ENCODE measurements around the gene OFD1.

Gene OFD1

DNA sequence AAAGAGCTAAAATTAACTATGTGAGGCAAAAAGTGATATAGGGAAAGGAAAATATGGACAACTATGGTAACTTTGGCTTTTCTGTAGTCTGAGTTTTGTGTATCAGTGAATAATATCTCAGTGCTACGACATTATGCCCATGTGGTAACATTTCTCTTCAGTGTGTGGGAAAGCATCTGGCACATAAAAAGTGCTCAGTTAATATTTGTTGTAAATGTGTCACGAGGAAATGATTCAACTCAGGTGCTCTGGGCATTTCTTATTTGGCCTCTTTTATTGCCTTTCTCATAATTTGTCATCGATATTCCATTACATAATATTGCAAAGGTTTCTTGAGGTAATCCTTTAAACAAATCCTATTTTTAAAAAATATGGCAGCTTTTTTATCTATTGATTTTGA lies 17.6 kb downstream of the OFD1 start:
- no peak for DNase-seq (ENCODE audit: low read depth)

DNA sequence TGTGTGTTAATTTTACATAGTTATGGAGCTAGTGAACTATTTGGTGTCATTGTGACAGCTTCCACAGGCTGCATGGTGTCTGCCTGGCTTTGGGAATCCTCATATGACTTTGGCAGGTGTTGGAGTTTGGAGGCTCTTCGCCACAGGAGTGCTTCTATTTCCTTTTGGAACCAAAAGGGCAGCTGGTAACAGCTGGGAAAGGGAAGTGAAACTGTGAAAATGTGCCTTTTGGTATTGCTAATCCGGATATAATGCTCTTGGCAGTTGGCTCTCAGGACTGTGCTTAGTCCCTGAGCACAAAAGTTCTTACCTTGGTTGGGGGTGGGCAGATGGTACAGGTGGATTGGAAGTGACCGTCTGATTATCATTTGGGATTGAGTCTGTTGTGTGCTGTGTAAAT lies 18.1 kb downstream of the OFD1 start:
- no peak for DNase-seq (ENCODE audit: low read depth)

DNA sequence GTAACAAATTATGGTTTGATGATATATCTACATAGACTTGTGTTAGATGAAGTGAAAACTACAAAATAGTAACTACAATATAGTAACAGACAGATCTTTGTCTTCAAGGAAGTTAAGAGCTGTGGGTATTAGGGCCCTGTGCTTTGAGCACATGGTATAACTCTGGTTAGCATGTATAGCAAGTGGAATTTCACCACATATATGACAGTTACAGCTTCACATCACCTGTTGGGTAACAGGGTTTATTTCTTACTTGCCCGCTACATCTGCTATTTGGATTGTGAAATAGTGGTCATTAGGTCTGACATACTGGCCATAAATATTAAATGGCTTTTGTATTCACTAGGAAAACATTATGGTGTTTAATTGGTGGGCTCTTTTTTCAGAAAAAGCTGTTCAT lies 20.2 kb downstream of the OFD1 start:
- no peak for DNase-seq (ENCODE audit: low read depth)

DNA sequence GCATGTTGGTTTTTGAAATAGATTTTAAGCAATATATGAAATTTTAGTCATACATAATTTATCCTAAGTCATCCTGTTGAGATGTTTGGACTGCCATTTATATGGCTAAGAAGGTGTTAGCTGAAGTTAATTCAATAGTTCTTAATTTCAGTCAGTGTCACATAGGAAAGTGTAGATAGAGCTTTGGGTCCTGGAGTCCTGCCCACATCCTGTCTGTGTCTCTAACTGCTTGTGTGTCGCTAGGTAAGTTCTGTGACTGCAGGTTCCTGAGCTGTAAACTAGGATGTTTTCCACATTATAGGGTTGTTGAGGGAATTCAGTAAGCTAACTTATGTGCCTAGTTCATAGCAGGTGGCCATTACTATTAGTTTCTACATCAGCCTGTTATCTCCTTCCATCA lies 20.7 kb downstream of the OFD1 start:
- no peak for DNase-seq (ENCODE audit: low read depth)

DNA sequence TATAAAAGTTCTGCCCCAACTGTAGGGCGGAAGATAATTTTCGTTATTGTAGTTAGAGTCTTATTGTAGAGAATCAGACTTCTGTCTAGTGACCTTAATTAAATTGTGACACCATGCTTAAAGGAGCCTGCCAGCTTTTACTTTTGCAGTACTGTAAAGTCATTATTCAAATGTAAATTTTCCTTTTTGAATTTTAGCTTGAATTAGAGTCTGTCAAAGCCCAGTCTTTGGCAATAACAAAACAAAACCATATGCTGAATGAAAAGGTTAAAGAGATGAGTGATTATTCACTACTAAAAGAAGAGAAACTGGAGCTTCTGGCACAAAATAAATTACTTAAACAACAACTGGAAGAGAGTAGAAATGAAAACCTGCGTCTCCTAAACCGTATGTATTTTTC lies 21.8 kb downstream of the OFD1 start:
- DNase-seq (ENCODE audit: low read depth) = no peak

DNA sequence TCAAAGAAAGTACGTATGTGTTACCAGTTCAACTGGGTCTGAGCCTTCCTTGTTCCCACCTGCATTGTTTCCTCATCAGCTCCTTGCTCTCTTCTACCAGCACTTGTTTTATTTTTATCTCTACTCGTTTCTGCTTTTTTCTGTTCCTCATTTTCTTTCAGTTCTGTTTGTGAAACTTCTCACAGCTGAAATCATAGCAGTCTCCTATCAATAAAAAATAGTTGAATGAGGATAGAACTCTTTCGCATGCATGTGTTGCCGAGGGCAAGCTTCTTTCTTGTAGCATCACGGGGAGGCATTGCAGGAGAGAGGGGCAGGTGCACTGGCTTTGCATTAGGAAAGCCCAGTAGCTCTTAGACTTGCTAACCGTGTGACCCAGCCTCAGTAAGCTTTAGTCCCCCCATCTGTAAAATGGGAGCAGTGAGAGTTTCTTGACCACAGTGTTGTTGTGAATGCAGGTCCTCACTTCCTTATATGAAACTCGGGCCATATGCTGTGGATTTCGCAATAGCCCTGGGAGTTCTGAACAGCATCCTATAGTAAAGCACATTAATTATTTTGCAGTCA lies 24.7 kb downstream of the OFD1 start:
- DNase-seq (ENCODE audit: low read depth) = no peak

DNA sequence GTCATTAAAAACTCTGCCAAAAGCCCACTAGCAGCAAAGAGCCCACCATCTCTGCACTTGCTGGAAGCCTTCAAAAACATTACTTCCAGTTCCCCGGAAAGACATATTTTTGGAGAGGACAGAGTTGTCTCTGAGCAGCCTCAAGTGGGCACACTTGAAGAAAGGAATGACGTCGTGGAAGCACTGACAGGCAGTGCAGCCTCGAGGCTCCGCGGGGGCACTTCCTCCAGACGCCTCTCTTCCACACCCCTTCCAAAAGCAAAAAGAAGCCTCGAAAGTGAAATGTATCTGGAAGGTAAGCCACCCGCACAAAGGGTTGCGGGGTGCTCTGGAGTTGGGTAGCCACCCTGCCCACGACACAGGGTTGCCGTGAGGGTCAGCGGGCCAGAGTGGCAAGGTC lies 25.9 kb downstream of the OFD1 start:
- no peak for DNase-seq (ENCODE audit: low read depth)

DNA sequence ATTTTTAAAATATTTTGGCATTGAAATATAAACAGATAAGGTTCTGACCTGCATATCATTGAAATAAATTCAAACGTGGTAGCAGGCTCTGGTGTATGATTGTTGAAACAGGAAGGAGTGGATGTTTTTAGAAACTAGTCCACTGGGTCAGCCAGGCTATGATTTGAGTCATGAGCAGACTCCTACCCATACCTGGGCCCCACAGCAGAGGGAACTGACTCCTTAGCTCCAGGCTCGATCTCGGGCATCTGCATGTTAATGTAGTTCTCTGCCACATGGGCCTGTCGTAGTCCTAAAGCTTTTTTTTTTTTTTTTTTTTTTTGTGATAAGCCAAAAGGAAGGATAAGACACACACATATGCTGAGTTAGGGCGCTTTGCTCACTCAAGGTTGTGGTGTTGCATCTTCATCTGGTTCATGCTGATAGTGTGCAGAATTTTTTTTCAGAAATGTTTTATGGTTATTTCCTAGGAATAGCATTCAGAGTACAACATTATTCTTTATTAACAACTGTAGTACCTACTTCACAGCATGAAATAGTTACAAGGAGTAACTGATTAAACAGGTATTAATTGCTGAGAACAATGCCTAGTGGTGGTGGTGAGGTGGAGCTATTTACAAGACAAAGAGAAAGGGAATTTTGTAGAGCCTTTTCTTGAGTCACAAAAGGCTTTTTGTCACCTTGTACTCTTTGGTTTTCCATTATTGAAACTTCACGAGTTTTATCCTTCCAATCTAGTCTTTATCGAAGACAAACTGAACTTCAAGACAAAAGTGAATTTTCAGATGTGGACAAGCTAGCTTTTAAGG lies 27.3 kb downstream of the OFD1 start:
- DNase-seq (ENCODE audit: low read depth) = peak; percentile 6

DNA sequence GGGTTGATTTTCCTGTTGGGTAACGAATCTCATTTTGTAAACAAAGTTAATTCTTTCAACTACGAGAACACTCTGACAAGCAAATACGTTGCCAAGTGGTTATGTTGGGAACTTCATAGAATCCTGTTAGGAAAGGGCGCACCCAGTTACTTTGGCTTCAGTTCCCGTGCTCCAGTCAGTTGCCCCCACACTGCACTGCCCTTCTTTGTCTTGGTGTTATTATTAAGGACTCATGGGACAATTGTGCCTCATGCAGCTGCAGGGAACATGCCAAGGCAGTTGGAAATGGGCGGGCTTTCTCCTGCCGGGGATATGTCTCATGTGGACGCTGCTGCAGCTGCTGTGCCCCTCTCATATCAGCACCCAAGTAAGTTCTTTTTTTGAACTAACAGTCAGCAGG lies 28.9 kb downstream of the OFD1 start:
- DNase-seq (ENCODE audit: low read depth) = no peak

DNA sequence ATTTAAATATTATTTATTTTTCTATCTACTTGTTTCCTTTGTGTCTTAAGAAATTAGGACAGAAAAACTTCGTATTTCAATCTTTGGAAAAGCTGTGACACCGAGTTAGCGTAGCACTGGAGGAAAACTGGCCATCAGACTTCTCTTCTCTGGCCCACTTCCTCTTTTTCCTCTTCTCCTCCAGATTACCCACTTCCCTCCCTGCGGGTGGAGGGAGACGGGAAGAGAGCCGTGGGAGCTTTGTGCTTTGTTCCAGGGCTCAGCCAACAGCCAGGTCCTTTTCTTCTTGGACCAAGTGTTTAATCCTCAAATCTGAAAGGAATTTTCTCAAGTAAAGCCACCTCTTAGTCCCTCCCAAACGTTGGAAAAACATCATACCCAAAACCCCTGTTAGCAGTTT lies 29.7 kb downstream of the OFD1 start:
- DNase-seq (ENCODE audit: low read depth) = no peak

DNA sequence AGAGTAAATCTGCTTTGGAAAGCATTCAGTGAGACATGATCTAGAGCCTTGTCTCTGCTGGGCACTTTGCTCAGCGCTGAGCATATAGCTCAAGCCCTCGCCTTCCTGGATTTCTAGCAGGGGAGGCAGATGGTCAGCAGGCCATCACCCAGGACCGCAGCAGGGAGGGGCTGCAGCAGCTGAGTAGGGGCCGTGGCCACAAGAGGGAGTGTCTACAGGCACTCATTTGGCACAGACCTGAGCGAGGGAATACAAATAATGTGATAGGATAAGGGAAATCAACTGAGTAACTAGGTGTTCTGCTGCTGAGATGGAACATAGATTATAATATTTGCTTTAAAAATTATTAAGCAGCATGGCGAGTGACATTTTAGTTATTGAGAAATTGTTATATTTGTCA lies 30.2 kb downstream of the OFD1 start:
- peak; percentile 10 for DNase-seq (ENCODE audit: low read depth)

DNA sequence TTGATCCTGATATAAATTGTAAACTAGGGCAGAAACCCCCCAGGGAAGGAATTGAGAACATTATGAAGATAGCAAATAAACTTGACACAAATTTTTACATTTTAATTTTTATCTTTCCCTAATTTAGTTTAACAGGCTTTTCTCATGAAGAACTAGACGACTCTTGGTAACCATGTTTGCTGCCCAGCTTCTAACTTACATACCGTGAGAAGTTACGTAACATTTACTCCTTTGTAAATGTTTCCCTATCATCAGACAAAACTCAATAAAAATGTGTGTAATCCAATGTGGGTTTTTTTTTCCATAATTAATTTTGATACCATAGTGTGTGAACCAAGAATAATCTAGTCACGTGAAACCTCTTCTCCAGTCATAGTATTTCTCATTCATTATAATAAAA lies 34.4 kb downstream of the OFD1 start:
- no peak for DNase-seq (ENCODE audit: low read depth)

DNA sequence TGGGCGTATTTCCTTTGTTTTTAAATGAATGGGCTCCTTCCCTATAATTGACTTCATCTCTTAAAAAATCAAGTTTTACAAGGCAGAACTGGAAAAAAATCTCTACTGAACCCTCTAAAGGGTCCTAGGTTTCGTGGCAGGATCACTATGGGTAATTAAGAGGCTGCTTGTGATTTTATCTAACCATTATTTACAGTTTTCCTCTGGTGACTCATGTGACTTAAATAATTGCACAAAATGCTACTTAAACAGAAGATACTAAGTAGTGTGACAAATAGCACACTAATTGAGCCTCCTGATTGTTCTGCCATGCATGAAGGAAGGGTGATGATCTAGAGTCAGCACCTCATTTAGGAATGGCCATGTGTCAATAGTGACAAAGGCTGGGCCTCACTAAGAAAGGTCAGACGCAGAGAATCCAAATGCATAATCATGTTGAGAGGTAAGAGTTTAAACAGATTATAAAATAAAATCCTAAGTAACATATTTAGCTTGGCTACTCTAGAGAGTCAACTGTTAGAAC lies 35.5 kb downstream of the OFD1 start:
- no peak for DNase-seq (ENCODE audit: low read depth)

DNA sequence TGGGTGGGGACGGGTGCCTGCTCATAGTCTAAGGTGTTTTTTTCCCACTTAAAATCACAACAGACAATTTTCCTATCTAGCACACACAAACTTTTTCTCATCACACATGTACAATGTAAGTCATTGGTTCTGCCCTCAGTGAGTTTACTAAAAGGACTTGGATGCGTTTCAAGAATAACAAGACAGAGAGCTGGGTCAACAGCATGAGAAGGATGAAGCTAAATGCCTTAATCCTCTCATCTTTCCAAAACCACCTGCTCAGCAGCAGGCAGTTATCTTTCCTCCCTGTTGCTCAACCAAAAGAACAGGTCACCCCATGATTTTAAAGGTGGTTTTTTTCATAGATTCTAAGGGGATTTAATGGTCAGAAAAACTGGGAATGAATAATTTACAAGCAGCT lies 40.1 kb downstream of the OFD1 start:
- no peak for DNase-seq (ENCODE audit: low read depth)

DNA sequence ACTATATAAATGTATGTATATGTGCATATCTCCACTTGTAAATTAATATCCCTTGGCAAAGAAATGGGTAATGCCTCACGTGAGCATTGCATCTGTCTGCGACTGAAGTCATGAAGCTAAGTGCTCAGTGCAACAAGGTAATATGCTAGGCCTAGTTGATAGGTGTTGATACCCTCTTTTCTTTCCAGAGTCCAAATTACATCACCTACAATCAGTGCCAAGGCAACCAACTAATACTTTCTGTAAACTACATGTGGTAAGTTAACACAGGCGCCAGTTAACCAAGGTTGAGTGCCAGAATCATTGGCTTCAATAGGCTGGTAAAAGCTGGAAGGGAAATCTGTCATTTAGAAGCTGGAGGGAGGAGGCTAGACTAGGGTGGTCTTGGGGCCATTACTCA lies 41.3 kb downstream of the OFD1 start:
- DNase-seq (ENCODE audit: low read depth) = no peak

DNA sequence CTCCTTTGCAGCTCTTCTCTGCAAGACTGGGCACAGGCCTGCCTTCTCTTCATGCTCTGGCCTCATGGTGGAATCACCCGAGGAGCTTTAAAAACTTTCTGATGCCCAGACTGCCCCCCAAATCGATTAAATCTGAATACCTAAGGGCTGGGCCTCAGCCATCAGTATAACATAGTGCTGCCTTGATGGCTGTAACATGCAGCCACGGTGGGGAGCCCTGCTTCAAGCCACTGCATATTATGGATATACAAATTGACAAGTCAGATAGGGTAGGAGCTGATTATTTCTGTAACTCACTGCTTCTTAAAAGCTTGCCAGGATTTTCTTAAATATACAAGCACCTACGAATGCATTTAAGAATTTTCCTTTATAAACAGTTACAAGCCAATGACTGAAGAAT lies 41.8 kb downstream of the OFD1 start:
- no peak for DNase-seq (ENCODE audit: low read depth)

DNA sequence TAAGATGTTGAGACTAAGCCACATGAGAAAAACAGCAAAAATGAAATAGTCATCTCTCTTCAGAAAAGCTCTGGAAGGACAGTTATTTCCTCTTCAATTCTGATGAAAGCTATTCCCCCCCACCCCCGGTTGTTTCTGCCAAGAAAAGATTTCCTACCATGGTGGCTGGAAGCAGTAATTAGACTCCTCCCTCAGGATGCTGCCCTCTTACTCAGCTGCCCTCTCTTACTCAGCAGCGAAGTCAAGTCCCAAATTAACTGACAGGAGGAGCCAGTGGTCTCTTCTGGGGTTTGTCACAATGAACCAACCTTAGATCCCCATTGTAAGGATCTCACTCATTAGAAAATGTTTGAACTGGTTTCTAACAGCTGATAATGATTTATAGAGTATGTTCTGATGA lies 44.4 kb downstream of the OFD1 start:
- peak; percentile 49 for DNase-seq (ENCODE audit: low read depth)

DNA sequence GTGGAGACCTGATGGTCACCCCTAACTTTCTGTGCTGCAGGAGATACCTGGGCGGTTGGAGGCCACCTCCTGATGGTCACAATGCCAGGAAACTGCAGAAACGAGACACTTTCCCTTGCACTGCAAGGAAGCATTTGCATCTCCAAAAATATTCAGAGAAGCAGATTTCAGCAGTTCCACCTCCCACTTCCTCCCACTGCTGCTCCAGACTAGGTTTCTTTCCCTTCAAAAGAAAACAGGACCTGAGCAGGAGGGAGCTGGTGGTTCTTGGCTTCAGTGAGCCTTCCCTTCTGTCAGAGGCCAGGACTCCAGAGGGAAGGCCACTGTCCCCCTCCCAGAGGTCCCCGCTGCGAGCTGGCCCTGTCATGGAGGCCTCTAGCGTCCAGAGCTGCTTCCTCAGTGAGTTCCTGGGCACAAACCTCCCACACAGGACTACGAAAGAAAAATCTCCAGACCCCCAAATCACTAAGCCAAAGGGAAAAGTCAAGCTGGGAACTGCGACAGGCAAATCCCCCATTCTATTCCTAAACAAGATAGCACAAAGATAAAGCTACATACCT lies 46.4 kb downstream of the OFD1 start:
- DNase-seq (ENCODE audit: low read depth) = no peak

DNA sequence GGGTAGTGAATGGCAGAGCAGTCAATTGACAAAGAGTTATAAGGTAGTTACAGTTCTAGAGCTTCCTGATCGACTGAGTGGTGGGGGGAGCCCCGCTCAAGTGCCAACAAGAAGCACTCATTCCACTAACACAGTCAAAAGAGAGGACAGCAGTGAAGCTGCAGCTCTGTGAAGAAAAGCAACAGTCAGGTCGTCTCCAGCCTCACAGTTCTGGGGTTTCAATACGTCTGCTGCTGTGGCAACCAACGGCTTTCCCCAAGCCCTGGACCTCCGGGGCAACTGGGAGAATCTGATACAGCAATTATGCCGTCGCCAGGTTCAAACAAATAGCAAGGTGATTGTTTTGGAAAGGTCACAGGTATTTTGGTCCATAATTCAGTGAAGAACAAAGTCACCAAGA lies 51.5 kb downstream of the OFD1 start:
- no peak for DNase-seq (ENCODE audit: low read depth)

DNA sequence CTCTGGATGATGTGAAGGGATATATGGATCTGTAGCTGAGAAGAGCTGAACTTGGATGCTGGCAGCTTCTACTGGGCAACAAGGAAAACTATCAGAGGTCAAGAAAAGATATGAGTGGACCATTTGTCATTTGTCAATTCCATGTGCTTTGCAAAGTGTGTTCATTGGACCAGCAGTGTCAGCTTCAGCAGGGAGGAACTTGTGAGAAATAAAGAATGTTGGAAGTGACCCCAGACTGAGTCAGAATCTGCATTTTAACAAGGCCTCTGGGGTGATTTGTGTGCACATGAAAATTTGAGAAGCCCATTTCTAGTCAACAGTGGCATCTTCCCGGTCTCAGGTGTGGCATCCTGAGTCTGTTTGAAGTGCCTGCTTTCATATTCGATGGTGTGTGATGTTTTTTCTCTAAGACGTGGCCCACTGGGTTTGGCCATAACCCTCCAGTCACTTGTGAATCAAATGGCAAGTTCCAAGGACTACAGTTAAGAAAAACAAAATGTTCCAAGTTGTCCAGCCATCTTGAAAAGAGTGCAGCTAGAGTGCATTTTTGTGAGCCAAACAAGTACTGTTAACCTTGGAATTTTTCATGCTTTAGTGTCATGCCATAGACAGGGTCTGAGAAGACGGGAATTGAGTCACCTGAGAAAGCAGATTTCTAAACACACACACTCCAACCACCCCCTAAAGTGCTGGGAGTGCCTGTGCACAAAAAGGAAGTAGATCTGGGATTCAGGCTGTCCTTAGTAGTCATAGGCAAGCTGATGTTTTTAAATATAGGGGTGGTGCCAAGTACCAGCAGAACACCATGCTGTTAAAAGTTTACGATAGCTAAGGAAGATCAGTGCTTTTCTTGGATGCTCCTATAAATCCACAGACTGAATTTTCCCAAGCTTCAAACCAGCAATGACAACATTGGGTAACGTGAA lies 55.9 kb downstream of the OFD1 start:
- no peak for DNase-seq (ENCODE audit: low read depth)

DNA sequence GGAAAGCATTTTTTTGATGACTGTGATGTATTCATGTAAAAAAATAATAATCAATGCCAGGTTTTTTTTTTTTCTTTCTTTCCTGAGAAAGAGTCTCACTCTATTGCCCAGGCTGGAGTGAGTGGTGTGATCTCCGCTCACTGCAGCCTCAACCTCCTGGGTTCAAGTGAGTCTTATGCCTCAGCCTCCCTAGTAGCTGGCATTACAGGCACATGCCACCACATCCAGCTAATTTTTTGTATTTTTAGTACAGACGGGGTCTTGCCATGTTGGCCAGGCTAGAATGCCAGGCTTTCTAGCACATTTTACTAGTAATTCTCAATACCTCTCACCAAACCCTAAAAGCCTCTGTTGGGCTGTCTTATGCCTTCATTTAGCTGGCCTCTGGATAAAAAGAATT lies 56.6 kb downstream of the OFD1 start:
- DNase-seq (ENCODE audit: low read depth) = no peak

DNA sequence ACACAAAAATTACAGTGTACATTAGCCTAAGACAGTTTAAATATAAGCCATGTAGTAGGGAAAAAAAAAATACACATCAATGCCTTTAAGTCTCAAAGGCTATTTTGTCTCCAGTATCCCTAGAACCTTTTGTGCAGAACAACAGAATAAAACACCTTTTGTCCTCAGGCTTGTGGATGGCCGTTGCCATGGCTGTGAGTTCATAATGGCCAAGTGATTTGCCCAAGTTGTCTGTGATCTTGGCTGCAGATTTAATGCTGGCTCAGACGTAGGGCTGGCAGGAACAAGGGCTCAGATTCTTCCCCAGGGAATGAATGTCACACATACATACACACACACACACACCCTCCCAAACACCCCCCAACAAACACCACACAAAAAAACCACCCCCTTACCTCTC lies 57.0 kb downstream of the OFD1 start:
- no peak for DNase-seq (ENCODE audit: low read depth)

DNA sequence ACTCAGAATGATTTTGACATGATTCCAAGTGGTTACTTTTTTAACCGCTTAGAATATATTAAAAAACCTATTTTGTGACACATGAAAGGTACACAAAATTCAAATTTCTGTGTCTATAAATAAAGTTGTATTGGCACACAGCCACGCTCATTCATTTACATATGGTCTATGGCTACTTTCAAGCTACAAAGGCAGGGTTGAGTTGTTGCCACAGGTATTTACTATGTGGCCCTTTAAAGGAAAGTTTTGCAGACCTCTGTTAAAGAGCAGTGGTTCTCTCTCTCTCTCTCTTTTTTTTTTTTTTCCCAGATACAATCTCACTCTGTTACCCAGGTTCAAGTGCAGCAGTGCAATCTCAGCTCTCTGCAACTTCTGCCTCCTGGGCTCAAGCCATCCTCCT lies 59.3 kb downstream of the OFD1 start:
- DNase-seq (ENCODE audit: low read depth) = no peak
